Sigmoid colon (tissue), 7 donors: ENCODE data around the gene PPARD. TPM values are rescaled to one million over a fixed set of nuclear protein-coding genes. Genes with fewer than 3 reads are reported as not detected.

Experiments used
- DNase-seq: peaks from one replicate; pipeline ENCODE4 v3.0.0-alpha.2; 2019
- H3K27ac ChIP-seq, 4 donors: fragments of 200-600 bp; sonication (generic); one replicate each; pipeline ENCODE4 v1.5.1; 2016 to 2019; ENCODE audit warnings: mild to moderate bottlenecking in 1 of 4
- H3K27me3 ChIP-seq, 3 donors: fragments of 200-600 bp; sonication (generic); one replicate each; pipeline ENCODE4 v1.5.1; 2019; ENCODE audit warnings: mild to moderate bottlenecking in 1 of 3
- H3K36me3 ChIP-seq, 4 donors: fragments of 200-600 bp; sonication (generic); one replicate each; pipeline ENCODE4 v1.5.1; 2016 to 2019
- H3K4me1 ChIP-seq, 4 donors: fragments of 200-600 bp; sonication (generic); one replicate each; pipeline ENCODE4 v1.5.1; 2017 to 2019
- H3K4me3 ChIP-seq, 4 donors: fragments of 200-600 bp; sonication (generic); one replicate each; pipeline ENCODE4 v1.5.1; 2017 to 2019; ENCODE audit warnings: mild to moderate bottlenecking in 2 of 4, moderate library complexity in 1 of 4
- H3K9me3 ChIP-seq, 4 donors: fragments of 200-600 bp in 3 of 4; sonication (generic) in 3 of 4; one replicate each; pipeline versions ENCODE4 v1.5.1 to v1.6.1; 2013 to 2019
- CTCF ChIP-seq, 4 experiments: fragments of 450-650 bp in 3 of 4; fragments of 200-600 bp in 1 of 4; IDR thresholded peaks; one replicate each; pipeline ENCODE4 v1.5.1; 2016 to 2019; ENCODE audit warnings: antibody characterized with exemption in 4 of 4, mild to moderate bottlenecking in 3 of 4, moderate library complexity in 2 of 4
- EP300 ChIP-seq, 4 donors: sonication (generic); formaldehyde crosslinking; IDR thresholded peaks; one replicate each; pipeline ENCODE4 v1.6.1; 2017; ENCODE audit warnings: antibody characterized with exemption in 4 of 4
- POLR2A ChIP-seq, 2 donors: fragments of 450-650 bp; IDR thresholded peaks; one replicate each; pipeline ENCODE4 v1.6.1; 2016; ENCODE audit warnings: antibody characterized with exemption in 2 of 2, mild to moderate bottlenecking in 2 of 2, moderate library complexity in 2 of 2
- POLR2AphosphoS5 ChIP-seq, 4 donors: sonication (generic); formaldehyde crosslinking; IDR thresholded peaks; one replicate each; pipeline ENCODE4 v1.6.1; 2017; ENCODE audit warnings: antibody characterized with exemption in 4 of 4
- WGBS, 2 donors: extraction: QIAGEN DNeasy Blood & Tissue Kit; methylation state at CpG; one replicate each; pipeline ENCODE4 v1.1.7; 2013; 5-methylcytosine and 5-hydroxymethylcytosine counted together
- intact Hi-C: fragments of 100-400 bp; cut with DNase I; formaldehyde crosslinking; loops from one replicate; pipeline ENCODE4 v1.15.1; 2023
- polyA plus RNA-seq, 3 donors: library from polyadenylated mRNA; stranded (reverse); fragments of 200-250 nt; gene quantifications; one replicate each; pipeline ENCODE4 v1.2.3, GENCODE V29; 2013
- total RNA-seq, 4 donors: library from RNA; depleted of rRNA; stranded (reverse); fragments of >200 nt; gene quantifications; one replicate each; pipeline ENCODE4 v1.1.0, GENCODE V29; 2016
- donor health status: healthy with polysubstance abuse.
- donor health status: Bipolar disorder and iron deficiency.
- donor health status: healthy.

PPARD gene
- total and polyA plus RNA-seq, 7 donors: 5.8 to 75.4 (median 16.8) TPM

DNA sequence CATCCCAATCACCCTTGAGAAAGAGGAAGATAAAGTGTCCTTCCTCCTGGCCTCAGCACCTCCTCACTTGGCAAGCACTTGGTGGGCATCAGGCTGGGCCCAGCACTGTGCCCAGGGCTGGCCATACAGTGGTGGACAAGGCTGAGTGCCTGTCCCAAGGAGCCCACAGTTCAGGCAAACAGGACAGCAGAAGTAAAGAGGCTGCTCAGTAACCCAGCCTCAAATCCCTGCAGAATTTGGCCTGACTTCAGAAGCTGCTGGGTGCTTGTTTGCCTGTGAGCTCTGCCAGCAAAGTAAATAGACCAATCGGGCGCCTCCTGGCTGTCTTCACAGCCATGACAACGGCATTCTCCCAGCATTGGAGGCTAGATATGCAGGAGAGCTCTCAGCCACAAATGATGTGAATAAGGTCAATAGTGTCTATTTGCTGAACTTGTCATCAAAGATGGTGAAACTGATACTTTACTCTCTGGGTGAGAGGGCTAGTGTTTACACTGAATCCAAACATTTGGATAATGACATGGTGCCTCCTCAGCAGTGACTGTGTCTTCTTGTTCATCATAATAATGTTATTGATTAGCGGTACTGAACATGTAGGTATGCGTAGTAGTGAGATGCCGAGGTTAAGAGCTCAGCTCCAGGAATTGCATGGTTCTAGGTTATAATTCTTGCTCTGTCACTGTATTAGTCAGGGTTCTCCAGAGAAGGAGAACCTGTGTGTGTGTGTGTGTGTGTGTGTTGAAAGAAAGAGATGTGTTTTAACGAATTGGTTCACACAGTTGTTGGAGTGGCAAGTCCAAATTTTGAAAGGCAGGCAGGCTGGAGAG lies 72.9 kb downstream of the PPARD start:
- H3K36me3 ChIP-seq: peaks cover 0 to 59% (median 10%) of the 10 kb centered on the region in 4 donors
- no peaks in the 10 kb centered on the region for H3K27me3 ChIP-seq
- H3K4me3 ChIP-seq: no peak overlapping the region
- peaks cover 0 to 14% (median 11%) of the 10 kb centered on the region in 4 donors for H3K4me1 ChIP-seq
- DNase-seq: peak; percentile 92
- WGBS, 2 donors: 44 to 67% methylated on average over 7 of the region's 7 CpGs
- intact Hi-C loops: loop anchor here (1.0 kb wide), 1 partner anchor 73 kb away; the partner anchor contains the start of gene PPARD
- H3K9me3 ChIP-seq: no peaks in the 10 kb centered on the region
- peak in 3 of 4 donors; percentile 33 to 57 (median 42) for TF ChIP-seq POLR2AphosphoS5 (IDR thresholded peaks at IDR 0.05)
- TF ChIP-seq EP300 (IDR thresholded peaks at IDR 0.05): no peak
- TF ChIP-seq CTCF (IDR thresholded peaks at IDR 0.05): peak; percentile 58 to 77 (median 62)
- no peak for TF ChIP-seq POLR2A (IDR thresholded peaks at IDR 0.05)
- peak overlapping the region in 3 of 4 donors; percentile 4 to 58 (median 53) for H3K27ac ChIP-seq

DNA sequence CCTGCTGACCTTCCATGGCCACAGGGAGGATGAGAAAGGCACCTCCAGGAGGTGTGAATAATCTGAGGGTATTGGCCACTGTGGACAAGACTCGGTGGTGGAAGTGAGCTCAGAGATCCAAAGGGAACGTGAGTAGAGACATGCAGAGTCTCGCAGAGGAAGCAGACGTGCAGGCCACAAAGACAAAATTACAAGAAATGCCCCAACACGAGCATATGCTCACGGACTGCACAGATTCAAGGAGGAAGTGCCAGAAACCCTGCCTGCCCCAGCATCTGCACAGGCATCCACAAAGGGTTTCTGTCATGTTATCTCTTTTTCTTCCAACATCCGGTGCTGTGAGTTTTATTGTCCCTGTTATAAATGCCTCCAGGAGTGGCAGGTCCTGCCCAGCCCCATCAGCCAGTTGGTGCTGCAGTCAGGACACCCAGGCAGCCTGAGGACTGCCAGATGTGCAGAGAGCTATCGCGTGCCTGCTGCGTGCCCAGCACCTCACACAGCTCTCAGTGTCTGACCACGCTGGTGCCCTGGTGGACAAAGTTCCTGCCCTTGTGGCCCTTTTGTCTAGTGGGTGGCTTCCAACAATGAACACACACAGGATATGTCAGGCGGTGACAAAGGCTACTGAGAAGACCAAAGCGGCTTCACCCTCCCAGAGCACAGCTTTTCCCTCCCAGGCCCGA lies 75.8 kb downstream of the PPARD start:
- WGBS, 2 donors: 28 to 50% methylated on average over 14 of the region's 14 CpGs
- DNase-seq: no peak
- peaks cover 0 to 14% (median 11%) of the 10 kb centered on the region in 4 donors for H3K4me1 ChIP-seq
- H3K36me3 ChIP-seq: peaks cover 10 to 52% (median 11%) of the 10 kb centered on the region in 4 donors
- intact Hi-C loops: no loop called here
- H3K9me3 ChIP-seq: no peaks in the 10 kb centered on the region
- no peak overlapping the region for H3K27ac ChIP-seq
- H3K4me3 ChIP-seq: no peak overlapping the region
- TF ChIP-seq EP300 (IDR thresholded peaks at IDR 0.05) (no peak), POLR2A (IDR thresholded peaks at IDR 0.05) (no peak), POLR2AphosphoS5 (IDR thresholded peaks at IDR 0.05) (no peak), CTCF (IDR thresholded peaks at IDR 0.05) (no peak)
- no peaks in the 10 kb centered on the region for H3K27me3 ChIP-seq

GRCh38 chr6:35419417-35419816 lies 77.1 kb downstream of the PPARD start:
- TF ChIP-seq POLR2A (IDR thresholded peaks at IDR 0.05) (no peak), CTCF (IDR thresholded peaks at IDR 0.05) (no peak), EP300 (IDR thresholded peaks at IDR 0.05) (no peak), POLR2AphosphoS5 (IDR thresholded peaks at IDR 0.05) (no peak)
- 69 to 81% methylated on average over 5 of the region's 5 CpGs for WGBS, 2 donors
- DNase-seq: no peak
- Histone ChIP-seq H3K27ac (no peak overlapping the region), H3K9me3 (no peaks in the 10 kb centered on the region), H3K36me3 (peaks cover 14 to 58% (median 21%) of the 10 kb centered on the region in 4 donors), H3K4me1 (peaks cover 0 to 12% (median 9%) of the 10 kb centered on the region in 4 donors), H3K4me3 (no peak overlapping the region), H3K27me3 (no peaks in the 10 kb centered on the region)
- intact Hi-C loops: no loop called here

- H3K4me1 ChIP-seq: peaks cover 0 to 7% (median 4%) of the 10 kb centered on the region in 4 donors
- intact Hi-C loops: no loop called here
- no peak for DNase-seq
- H3K9me3 ChIP-seq: no peaks in the 10 kb centered on the region
- H3K4me3 ChIP-seq: no peak overlapping the region
- H3K27me3 ChIP-seq: no peaks in the 10 kb centered on the region
- WGBS, 2 donors: 95 to 98% methylated on average over 14 of the region's 14 CpGs
- H3K36me3 ChIP-seq: peaks cover 17 to 60% (median 26%) of the 10 kb centered on the region in 4 donors
- no peak overlapping the region for H3K27ac ChIP-seq
- no peak for TF ChIP-seq EP300 (IDR thresholded peaks at IDR 0.05)
- no peak for TF ChIP-seq POLR2A (IDR thresholded peaks at IDR 0.05)
- no peak for TF ChIP-seq POLR2AphosphoS5 (IDR thresholded peaks at IDR 0.05)
- no peak for TF ChIP-seq CTCF (IDR thresholded peaks at IDR 0.05)
Measured at GRCh38 chr6:35419961-35420360, 77.6 kb downstream of the PPARD start.
